AG09319 (cell line): Measurements from ENCODE around the gene TAS2R60.

Experiments used
- DNase-seq: peaks from one replicate; pipeline ENCODE4 v3.0.0-alpha.2; 2010; ENCODE audit warnings: low read depth; ENCODE audit errors: extremely low read depth
- CTCF ChIP-seq: IDR thresholded peaks from 2 replicates; pipeline ENCODE4 v1.5.1; 2011; ENCODE audit warnings: low read depth, mild to moderate bottlenecking, inconsistent platforms, low read length, moderate library complexity

The TAS2R60 gene

DNA sequence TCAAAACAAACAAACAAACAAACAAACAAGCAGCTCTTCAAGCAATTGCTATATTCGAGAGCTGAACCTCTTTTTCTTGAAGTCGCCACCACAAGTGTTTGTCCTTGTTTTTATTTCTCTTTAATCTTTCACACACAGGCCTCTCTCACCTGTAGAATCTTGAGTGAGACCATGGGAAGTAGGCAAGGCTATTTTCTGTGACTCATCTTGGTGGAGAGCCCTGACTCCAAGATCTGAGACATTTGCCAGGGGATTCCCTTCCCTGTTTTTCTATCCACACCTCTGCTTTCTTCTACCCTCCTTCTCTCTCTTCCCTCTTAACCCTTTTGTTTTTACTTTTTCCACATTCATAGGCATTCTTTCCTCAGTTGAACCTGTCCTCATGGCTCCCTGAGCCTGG is 8.0 kb upstream of the TAS2R60 start:
- DNase-seq, result no peak

DNA sequence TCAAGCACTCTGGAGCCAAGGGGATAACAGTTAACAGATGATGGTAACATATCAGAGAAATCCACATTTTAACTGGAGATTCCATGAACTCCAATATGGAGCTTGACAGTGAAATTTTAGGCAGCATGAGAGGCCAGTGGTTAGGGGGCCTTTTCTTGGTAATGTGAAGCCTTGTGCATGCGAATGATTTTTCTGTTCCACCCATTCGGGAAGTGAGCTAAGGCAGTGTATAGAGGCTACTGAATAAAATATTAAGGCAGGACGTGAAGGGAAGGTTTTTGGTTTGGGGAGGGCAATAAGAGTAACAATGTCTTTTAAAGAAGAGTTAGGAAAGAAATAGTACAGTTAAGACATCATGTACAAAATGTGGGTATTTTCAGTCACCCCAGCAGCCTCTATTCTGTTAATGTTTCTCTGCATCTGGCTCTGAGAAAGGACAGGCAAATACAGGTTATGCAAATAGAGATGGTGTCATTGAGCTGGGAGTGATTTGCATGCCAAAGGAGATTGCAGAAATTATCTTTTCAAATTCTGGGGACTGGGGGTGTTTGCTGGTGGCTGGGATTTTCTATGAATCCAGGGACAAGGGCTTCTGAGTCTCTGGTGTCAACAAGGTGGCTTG is 6.8 kb upstream of the TAS2R60 start:
- DNase-seq, result no peak
- TF ChIP-seq CTCF, result no peak

More for the DNA sequence above, 8.0 kb upstream of the TAS2R60 start:
- TF ChIP-seq CTCF, result no peak

DNA sequence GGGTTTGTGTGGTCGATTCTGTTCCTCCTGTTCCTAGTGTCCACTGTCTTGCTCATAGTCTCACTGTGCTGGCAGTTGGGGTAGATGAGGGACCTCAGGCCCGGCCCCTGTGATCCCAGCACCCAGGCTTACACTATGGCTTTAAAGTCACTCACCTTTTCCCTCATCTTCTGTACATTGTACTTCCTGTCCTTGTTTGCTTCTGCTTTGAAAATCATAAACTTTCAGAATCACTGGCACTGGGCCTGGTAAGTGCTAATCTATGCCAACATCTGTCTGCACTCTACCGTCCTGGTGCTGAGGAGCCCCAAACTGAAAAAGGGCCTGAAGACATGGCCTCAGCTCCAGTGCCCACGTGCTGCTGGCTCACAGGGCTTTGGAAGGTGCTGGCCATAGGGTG is 5.7 kb upstream of the TAS2R60 start:
- no peak for DNase-seq
- no peak for TF ChIP-seq CTCF

- no peak for DNase-seq
- no peak for TF ChIP-seq CTCF
Measured at GRCh38 chr7:143439866-143440265, 3.4 kb upstream of the TAS2R60 start.

GRCh38 chr7:143444063-143444782 is 970 bp downstream of the TAS2R60 start:
- no peak for TF ChIP-seq CTCF
- DNase-seq, result no peak

- no peak for TF ChIP-seq CTCF
- no peak for DNase-seq
Measured at GRCh38 chr7:143444785-143445184, 1.5 kb downstream of the TAS2R60 start.

- no peak for DNase-seq
Measured at GRCh38 chr7:143447466-143447865, 4.2 kb downstream of the TAS2R60 start.

More at GRCh38 chr7:143447466-143447865, 4.2 kb downstream of the TAS2R60 start:
- no peak for TF ChIP-seq CTCF
